Head of caudate nucleus (tissue), 42 donors: ENCODE data around the gene MT1M.
"Not testable (repeated sequence)": the region's sequence is repeated elsewhere in the genome, so short reads cannot be mapped to it uniquely, and the experiment has no call there.

Experiments
- DNase-seq, 42 donors: peaks; one replicate each; pipeline versions ENCODE4 v3.0.0 to v3.0.0-alpha.2; 2020 to 2021; ENCODE audit warnings: mixed read lengths in 7 of 42
- intact Hi-C: fragments of 100-400 bp; cut with DNase I; formaldehyde crosslinking; loops from one replicate; pipeline ENCODE4 v1.15.0; 2022

The MT1M gene

DNA sequence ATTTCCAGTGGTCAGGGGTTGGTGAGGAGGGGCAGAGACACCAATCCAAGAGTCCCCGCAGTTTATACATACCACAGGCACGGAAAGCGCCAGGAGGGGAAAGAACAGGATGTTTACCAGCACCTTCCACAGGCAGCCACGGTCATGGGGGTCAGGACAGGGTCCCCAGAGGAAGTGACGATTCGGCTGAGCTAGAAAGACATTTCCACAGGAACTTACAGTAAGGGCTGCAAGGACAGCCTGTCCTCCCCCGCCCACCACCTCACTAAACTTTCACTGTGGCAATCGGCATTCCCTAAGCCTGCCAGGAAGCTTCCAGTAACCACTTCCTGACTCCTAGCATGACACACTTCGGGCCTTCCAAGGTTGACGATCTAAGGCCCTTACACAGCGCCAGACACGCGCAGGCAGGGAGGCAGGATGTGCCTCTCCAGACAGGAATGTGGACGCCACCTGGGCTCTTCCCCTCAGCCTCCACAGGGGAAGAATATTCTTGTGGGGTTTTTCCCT is 25.3 kb upstream of the MT1M start:
- intact Hi-C loops, result no loop called here
- DNase-seq, result peak in 1 of 42 donors; percentile 48

- intact Hi-C loops, result no loop called here
- no peak for DNase-seq
Observed at GRCh38 chr16:56607675-56608042, 24.8 kb upstream of the MT1M start.

GRCh38 chr16:56608043-56608875 is 24.2 kb upstream of the MT1M start, which contains the start of gene MT2A:
Gene MT2A, plus strand, starts transcription at chr16:56608584. Its CDS starts 72 bp downstream, at chr16:56608656.
- DNase-seq, result peak; percentile 84 to 98 (median 93)
- intact Hi-C loops, result no loop called here

- peak in 29 of 42 donors; percentile 42 to 75 (median 55) for DNase-seq
- intact Hi-C loops, result no loop called here
Observed at GRCh38 chr16:56608876-56609462, 23.5 kb upstream of the MT1M start.

DNA sequence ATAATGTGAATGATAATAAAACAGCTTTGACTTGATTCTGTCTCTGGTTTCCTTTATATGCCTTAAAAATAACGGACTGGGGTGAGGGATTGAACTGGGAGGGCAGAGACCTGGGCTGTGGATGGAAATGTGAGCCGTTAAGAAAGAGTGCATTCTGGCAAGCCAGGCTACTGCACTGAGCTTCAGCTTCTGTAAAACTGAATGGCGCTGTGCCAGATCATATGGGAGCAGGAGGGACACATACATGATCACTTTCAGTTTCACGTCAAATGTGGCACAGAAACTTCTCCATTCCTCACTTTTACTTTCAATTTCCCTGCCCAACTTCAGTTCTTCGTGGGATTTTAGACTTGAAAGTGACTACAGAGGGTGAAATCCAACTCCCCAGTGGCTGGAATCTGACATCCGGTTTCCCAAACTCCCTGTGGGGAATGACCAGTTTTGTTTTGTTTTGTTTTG is 23.0 kb upstream of the MT1M start:
- intact Hi-C loops, result no loop called here
- DNase-seq, result peak in 31 of 42 donors; percentile 40 to 85 (median 67)

DNA sequence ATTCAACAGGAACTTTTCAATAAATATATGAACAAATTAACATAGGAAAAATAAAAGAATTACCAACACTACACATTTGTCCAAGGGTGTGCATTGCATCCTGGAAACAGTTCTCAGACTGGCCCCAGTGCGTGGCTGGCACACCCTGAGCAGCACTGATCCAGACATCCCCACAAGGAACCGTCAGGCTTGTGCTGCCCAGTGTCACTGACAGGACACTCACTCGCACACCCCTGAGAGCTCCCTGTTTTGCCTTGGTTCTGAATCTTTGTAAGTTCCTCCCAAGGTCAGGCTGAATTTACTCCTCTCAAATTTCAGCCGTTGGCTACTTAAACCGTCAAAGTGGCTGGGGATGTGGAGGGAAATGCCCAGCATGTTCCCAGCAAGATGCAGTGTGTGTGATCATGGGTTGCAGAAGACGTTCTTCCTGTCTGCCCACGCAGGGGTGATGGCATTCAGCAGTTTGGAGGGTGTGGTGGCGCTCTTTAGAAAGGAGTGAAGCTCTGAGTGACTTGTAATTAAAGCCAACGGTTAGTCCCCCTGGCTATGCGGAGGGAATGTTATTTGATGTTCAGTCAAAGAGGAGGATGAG is 22.3 kb upstream of the MT1M start:
- intact Hi-C loops, result no loop called here
- DNase-seq, result peak in 13 of 42 donors; percentile 27 to 75 (median 52)

DNA sequence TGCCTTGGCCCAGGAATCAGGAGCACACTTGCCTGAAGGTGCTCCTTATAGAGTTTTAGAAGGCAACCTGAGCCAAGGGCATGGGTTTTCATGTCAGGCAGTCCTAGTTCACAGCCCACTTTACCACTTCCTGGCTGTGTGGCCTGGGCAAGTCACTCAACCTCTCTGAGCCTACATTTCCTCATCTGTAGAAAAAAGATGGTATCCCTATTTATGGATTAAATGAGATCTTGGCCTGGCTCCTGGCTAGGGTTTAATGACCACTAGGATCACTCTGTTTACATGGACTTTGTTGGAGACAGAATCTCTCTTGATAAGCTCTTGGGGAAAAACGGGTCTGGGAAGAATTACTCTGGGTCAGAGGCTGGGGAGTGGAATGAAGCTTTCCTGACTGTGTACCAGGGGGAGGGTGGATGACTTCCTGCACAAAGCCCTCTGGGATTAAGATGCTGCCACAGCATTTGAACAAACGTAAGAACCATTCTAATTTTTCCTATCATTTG is 21.8 kb upstream of the MT1M start:
- intact Hi-C loops, result no loop called here

GRCh38 chr16:56611281-56611833 is 21.1 kb upstream of the MT1M start:
- DNase-seq, result peak in 13 of 42 donors; percentile 34 to 73 (median 49)
- intact Hi-C loops, result no loop called here

More for the DNA sequence above, 21.8 kb upstream of the MT1M start:
- no peak for DNase-seq

DNA sequence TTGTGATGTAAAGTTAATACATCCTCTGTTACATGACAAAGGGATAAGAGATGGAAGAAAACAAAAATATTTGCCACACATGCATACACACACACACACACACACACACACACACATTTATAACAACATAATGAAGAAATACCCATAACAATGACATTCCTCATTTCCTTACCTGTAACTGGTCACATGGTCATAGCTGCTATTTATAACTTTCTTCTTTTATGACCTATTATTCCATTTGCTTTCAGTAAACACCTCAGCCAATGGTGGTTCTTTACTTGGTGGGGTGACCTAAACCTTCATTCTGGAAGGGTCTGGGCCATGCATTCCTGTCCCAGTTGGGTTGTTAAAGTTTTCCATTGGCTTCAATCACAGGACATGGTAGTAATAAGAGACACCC is 18.8 kb upstream of the MT1M start:
- intact Hi-C loops, result no loop called here
- no peak for DNase-seq

GRCh38 chr16:56614549-56614991 is 17.9 kb upstream of the MT1M start:
- intact Hi-C loops, result no loop called here
- no peak for DNase-seq

DNA sequence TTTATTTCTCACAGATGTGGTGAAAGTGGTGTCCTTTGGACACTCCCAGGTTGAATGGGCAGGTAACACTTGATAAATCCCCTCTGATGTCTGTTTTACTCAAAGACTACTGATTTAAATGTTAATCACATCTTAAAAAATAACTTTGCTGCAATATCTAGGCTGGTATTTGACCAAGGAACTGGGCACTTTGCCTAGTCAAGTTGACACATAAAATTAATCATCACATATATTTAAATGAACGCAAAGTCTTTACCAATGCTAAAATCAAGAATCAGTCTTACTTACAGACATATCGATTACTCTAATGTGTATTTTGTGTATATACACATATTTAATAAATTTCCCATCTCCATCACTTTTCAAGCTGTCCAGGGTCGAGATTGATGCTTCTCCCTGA is 17.1 kb upstream of the MT1M start:
- no peak for DNase-seq
- intact Hi-C loops, result no loop called here

- intact Hi-C loops, result no loop called here
- DNase-seq, result no peak
Observed at GRCh38 chr16:56616608-56617211, 15.7 kb upstream of the MT1M start.

DNA sequence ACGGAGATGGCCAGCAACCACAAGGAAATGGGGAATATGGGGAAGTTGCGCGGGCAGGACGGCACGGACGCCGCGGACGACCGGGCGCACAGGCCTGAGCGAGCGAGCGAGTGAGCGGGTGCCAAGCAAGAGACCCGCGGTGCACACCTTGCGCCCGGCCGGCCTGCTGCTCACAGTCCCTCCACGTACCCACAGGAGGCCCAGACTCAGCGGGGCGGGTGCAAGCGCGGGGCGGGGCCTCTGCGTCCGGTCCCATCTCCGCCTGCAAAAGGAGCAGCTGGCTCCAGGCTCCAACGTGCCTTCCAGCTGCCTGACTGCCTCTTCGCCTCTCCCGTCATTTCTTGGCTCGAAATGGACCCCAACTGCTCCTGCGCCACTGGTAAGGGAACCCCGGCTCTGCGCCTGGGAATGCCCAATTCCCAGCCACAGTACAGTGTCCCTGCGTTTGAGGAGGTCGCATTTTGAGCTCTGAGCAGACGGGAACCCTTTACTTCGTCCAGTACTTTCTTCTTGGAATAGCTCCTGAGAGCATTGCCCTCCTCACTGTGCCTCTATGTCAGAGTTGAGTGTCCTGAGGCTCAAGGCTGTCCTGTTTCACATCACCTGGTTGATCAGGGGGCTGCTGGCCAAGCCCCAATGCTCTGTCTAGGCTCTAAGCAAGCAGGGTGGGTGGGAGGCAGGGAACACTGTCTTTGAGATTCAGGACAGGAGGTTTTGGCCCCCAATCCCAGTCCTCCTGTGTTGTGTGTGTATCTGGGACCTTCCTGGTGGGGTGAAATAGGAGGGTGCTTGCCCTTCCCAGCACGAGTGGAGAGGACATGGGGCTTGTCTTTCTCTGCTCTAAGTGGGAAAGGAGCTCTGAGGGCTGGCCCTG is 15.0 kb upstream of the MT1M start:
- DNase-seq, result peak in 39 of 42 donors; percentile 40 to 84 (median 65)
- intact Hi-C loops, result no loop called here

GRCh38 chr16:56618138-56618537 is 14.3 kb upstream of the MT1M start:
- DNase-seq, result no peak
- intact Hi-C loops, result no loop called here

DNA sequence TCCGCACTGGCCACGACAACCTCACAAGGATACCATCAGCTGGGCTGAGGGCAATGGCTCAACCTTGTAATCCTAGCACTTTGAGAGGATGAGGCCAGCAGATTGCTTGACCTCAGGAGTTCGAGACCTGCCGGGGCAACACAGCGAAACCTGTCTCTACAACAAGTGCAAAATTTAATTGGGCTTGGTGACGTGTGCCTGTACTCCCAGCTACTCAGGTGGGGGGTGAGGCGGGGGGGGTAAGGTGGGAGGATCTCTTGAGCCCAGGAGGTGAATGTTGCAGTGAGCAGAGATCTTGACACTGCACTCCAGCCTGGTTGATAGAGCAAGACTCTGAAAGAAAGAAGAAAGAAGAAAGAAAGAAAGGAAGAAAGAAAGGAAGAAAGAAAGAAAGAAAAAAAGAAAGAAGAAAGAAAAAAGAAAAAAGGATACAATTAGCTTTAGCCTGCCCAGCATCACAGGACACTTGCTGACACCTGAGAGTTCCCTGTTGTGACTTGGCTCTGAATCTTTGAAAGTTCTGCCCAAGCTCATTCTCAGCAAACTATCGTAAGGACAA is 12.0 kb upstream of the MT1M start:
- intact Hi-C loops, result no loop called here
- no peak for DNase-seq

- intact Hi-C loops, DNase-seq: not testable (repeated sequence)
Observed at GRCh38 chr16:56621665-56622445, 10.6 kb upstream of the MT1M start.

GRCh38 chr16:56623184-56623583 is 9.3 kb upstream of the MT1M start:
- intact Hi-C loops, DNase-seq: not testable (repeated sequence)
